K562 (cell line): ENCODE results near the gene ERBB3. TPM values are rescaled to one million over a fixed set of nuclear protein-coding genes. Genes with fewer than 3 reads are reported as not detected.

ENCODE experiments used
- BRD4 ChIP-seq: fragments of 200-600 bp; sonication (generic); IDR thresholded peaks from 2 replicates; pipeline ENCODE4 v1.6.1; 2017; ENCODE audit warnings: inconsistent platforms
- CBX1 ChIP-seq: sonication (generic); IDR thresholded peaks from 2 replicates; pipeline ENCODE4 v1.6.1; 2016; ENCODE audit warnings: antibody characterized with exemption, low read depth, mild to moderate bottlenecking
- DMBX1 ChIP-seq: fragments of 250-450 bp; sonication (Bioruptor Pico); IDR thresholded peaks from 2 replicates; pipeline ENCODE4 v1.8.0; 2022; ENCODE audit warnings: inconsistent platforms, mild to moderate bottlenecking, moderate library complexity, borderline replicate concordance
- ETV6 ChIP-seq, 3 experiments: fragments of 150-350 bp in 1 of 3; sonication (generic) in 1 of 3; formaldehyde crosslinking in 1 of 3; IDR thresholded peaks; 2 replicates each; pipeline versions ENCODE4 v1.6.1 to v1.8.0; 2014 to 2022; ENCODE audit warnings: borderline replicate concordance in 2 of 3, low read depth in 2 of 3, antibody characterized with exemption in 1 of 3, low read length in 1 of 3, mild to moderate bottlenecking in 1 of 3, missing genetic modification reagents in 1 of 3
- FOXM1 ChIP-seq, 2 experiments: fragments of 450-650 bp in 1 of 2; sonication (generic) in 1 of 2; formaldehyde crosslinking in 1 of 2; IDR thresholded peaks; 2 replicates each; pipeline versions ENCODE4 v1.6.1 to v1.9.0; 2017 to 2022; ENCODE audit warnings: low read depth in 2 of 2, mild to moderate bottlenecking in 2 of 2, missing genetic modification reagents in 1 of 2, moderate library complexity in 1 of 2
- KDM4B ChIP-seq, 2 experiments: fragments of 450-650 bp in 1 of 2; sonication (generic) in 1 of 2; IDR thresholded peaks; 2 replicates each; pipeline ENCODE4 v1.6.1; 2016 to 2017; ENCODE audit warnings: borderline replicate concordance in 2 of 2, antibody characterized with exemption in 1 of 2, low read depth in 1 of 2, mild to moderate bottlenecking in 1 of 2
- MIER1 ChIP-seq: fragments of 450-650 bp; IDR thresholded peaks from 2 replicates; pipeline ENCODE4 v1.6.1; 2016; ENCODE audit warnings: antibody characterized with exemption, mild to moderate bottlenecking, low read depth
- NR1H2 ChIP-seq: sonication (generic); formaldehyde crosslinking; IDR thresholded peaks from 2 replicates; pipeline ENCODE4 v1.4.0; 2020; ENCODE audit warnings: mild to moderate bottlenecking, missing genetic modification reagents
- SMAD3 ChIP-seq: fragments of 450-650 bp; formaldehyde crosslinking; conservative IDR thresholded peaks from 2 replicates; pipeline ENCODE4 v1.4.0; 2020; ENCODE audit warnings: mild to moderate bottlenecking
- SRSF1 ChIP-seq: fragments of 200-400 bp; formaldehyde crosslinking; IDR thresholded peaks from 2 replicates; pipeline ENCODE4 v1.6.1; 2017; ENCODE audit warnings: mild to moderate bottlenecking, low read depth, low read length, moderate library complexity
- TAF9B ChIP-seq: fragments of 450-650 bp; IDR thresholded peaks from 2 replicates; pipeline ENCODE4 v1.6.1; 2018; ENCODE audit warnings: mild to moderate bottlenecking; ENCODE audit not compliant: partially characterized antibody
- ZBED1 ChIP-seq: IDR thresholded peaks from 2 replicates; pipeline ENCODE4 v1.6.1; 2014
- ZKSCAN3 ChIP-seq: fragments of 250-450 bp; sonication (Bioruptor Pico); IDR thresholded peaks from 2 replicates; pipeline ENCODE4 v1.4.0; 2020
- ZNF24 ChIP-seq: fragments of 450-650 bp; IDR thresholded peaks from 2 replicates; pipeline ENCODE4 v1.6.1; 2016
- ZNF431 ChIP-seq: sonication (generic); formaldehyde crosslinking; IDR thresholded peaks from 2 replicates; pipeline ENCODE4 v1.8.0; 2022; ENCODE audit warnings: mild to moderate bottlenecking, missing genetic modification reagents
- ZNF75A ChIP-seq: fragments of 450-650 bp; formaldehyde crosslinking; IDR thresholded peaks from 2 replicates; pipeline ENCODE4 v1.4.0; 2020; ENCODE audit warnings: mild to moderate bottlenecking
- polyA plus RNA-seq, 8 experiments: library from polyadenylated mRNA; depleted of rRNA in 4 of 8; stranded (reverse) in 5 of 8; unstranded in 3 of 8; fragments of >200 nt; fragmentation: Nextera tagmentation in 2 of 8; fragmentation: Illumina TruSeq in 1 of 8; extraction: Ambion mirVana in 2 of 8; extraction: Trizol in 1 of 8; gene quantifications; 2 replicates each; pipeline versions ENCODE4 v1.2.1 to v1.2.3, GENCODE V29; 2011 to 2014; ENCODE audit warnings: inconsistent platforms in 1 of 8, missing spikeins in 1 of 8
- total RNA-seq, 7 experiments: library from RNA; depleted of rRNA in 6 of 7; stranded (reverse); fragments of >200 nt in 6 of 7; fragmentation: Illumina TruSeq in 2 of 7; extraction: Trizol in 2 of 7; gene quantifications; 2 replicates each; pipeline versions ENCODE4 v1.2.1 to v1.2.3, GENCODE V29; 2011 to 2021; ENCODE audit warnings: low replicate concordance in 1 of 7
- TF ChIP-seq, protein P1 (sequence below): fragments of 450-650 bp; formaldehyde crosslinking; IDR thresholded peaks from 2 replicates; pipeline ENCODE4 v1.4.0; 2022; ENCODE audit warnings: missing genetic modification characterization
- TF ChIP-seq, protein P2 (sequence below): sonication (generic); formaldehyde crosslinking; IDR thresholded peaks from 2 replicates; pipeline ENCODE4 v1.8.0; 2022; ENCODE audit warnings: missing genetic modification reagents, mild to moderate bottlenecking, borderline replicate concordance
- TF ChIP-seq, protein P3 (sequence below): fragments of 250-450 bp; sonication (Bioruptor Pico); IDR thresholded peaks from 2 replicates; pipeline ENCODE4 v1.4.0; 2020

Gene ERBB3
- total and polyA plus RNA-seq, 9 of the 15 experiments (the other 6 are each of a cell fraction or from before 2014, with no cell fraction given), result 1.5 to 5.4 (median 3.8) TPM

- TF ChIP-seq CBX1 (peak; percentile 58; the same call in 1 of the 2 replicates), MIER1 (no peak), TAF9B (peak; percentile 30), ZBED1 (peak; percentile 94), BRD4 (no peak), ZKSCAN3 (no peak), KDM4B (IDR thresholded peaks at IDR 0.05; ENCODE audit: borderline replicate concordance in 2 of 2, low read depth in 1 of 2) (peak in 1 of 2 experiments; percentile 98; a peak in 2 of 4 replicates), FOXM1 (IDR thresholded peaks at IDR 0.05; ENCODE audit: low read depth) (0 out of 2 replicates have a peak, but pooled peaks have one; percentile 17), FOXM1 (CRISPR knock-in tag; IDR thresholded peaks at IDR 0.05; ENCODE audit: low read depth) (peak; percentile 73; the same call in 1 of the 2 replicates), SRSF1 (no peak), ETV6 (IDR thresholded peaks at IDR 0.05; ENCODE audit: borderline replicate concordance in 1 of 2, low read depth in 2 of 2, low read length in 1 of 2) (peak; percentile 98 to 99), ETV6 (CRISPR knock-in tag; IDR thresholded peaks at IDR 0.05; ENCODE audit: borderline replicate concordance) (no peak), ZNF24 (no peak), ZNF75A (CRISPR knock-in tag) (no peak), SMAD3 (CRISPR knock-in tag) (peak; percentile 67; the same call in 1 of the 2 replicates), ZNF431 (CRISPR knock-in tag) (peak; percentile 74; the same call in 1 of the 2 replicates), NR1H2 (CRISPR knock-in tag) (no peak), DMBX1 (CRISPR knock-in tag) (no peak)
- TF ChIP-seq, protein P1, sequence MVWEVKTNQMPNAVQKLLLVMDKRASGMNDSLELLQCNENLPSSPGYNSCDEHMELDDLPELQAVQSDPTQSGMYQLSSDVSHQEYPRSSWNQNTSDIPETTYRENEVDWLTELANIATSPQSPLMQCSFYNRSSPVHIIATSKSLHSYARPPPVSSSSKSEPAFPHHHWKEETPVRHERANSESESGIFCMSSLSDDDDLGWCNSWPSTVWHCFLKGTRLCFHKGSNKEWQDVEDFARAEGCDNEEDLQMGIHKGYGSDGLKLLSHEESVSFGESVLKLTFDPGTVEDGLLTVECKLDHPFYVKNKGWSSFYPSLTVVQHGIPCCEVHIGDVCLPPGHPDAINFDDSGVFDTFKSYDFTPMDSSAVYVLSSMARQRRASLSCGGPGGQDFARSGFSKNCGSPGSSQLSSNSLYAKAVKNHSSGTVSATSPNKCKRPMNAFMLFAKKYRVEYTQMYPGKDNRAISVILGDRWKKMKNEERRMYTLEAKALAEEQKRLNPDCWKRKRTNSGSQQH (CRISPR knock-in tag), result peak; percentile 98
- TF ChIP-seq, protein P2, sequence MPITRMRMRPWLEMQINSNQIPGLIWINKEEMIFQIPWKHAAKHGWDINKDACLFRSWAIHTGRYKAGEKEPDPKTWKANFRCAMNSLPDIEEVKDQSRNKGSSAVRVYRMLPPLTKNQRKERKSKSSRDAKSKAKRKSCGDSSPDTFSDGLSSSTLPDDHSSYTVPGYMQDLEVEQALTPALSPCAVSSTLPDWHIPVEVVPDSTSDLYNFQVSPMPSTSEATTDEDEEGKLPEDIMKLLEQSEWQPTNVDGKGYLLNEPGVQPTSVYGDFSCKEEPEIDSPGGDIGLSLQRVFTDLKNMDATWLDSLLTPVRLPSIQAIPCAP (CRISPR knock-in tag), result no peak
- TF ChIP-seq, protein P3, sequence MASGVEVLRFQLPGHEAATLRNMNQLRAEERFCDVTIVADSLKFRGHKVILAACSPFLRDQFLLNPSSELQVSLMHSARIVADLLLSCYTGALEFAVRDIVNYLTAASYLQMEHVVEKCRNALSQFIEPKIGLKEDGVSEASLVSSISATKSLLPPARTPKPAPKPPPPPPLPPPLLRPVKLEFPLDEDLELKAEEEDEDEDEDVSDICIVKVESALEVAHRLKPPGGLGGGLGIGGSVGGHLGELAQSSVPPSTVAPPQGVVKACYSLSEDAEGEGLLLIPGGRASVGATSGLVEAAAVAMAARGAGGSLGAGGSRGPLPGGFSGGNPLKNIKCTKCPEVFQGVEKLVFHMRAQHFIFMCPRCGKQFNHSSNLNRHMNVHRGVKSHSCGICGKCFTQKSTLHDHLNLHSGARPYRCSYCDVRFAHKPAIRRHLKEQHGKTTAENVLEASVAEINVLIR (CRISPR knock-in tag), result peak; percentile 73
Measured at GRCh38 chr12:56117778-56118687, 38.1 kb downstream of the ERBB3 start, which contains the start of gene ZC3H10 (continued).
